Measurements from ENCODE around the gene ZFYVE9. TPM values are rescaled to one million over a fixed set of nuclear protein-coding genes. Genes with fewer than 3 reads are reported as not detected.

The ZFYVE9 gene
- total and polyA plus RNA-seq, 2 of the 4 experiments (the other 2 are of a cell fraction), result 8.3 to 28.7 TPM

DNA sequence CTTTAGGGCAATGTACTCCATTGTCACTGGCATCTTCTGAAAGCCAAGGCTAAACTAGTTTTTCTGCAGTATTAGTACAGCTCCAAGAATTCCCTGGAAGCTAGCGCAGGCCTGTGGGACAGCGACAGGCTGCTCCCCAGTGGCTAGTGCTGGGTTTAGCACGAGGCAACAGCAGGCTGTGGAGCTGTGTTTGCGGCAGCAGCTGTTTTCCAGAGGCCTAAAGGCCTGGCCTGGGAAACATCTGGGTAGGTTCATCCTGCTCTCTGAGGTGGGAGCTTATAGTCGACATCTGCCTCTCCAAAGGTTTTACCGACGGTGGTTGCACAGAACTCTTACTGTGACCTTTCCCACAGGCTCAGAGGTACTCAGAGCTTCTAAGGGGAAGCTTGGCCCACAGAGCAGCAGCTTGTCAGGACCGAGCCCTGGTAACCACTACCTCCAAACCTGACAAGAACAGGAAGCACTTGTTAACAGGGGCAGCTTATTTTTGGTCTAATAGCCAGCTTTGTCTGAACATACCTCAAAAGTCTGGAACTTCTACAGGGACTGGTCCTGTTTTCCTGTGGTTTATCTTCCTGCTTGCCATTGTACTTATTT lies 206.9 kb downstream of the ZFYVE9 start:
- Histone ChIP-seq H3K14ac (replicated peaks; ENCODE audit: low read depth, low read length) (0 out of 2 replicates have a peak overlapping the region, but pooled peaks have one; percentile 37), H3K27ac (ENCODE audit: insufficient read depth, low read length) (no peak overlapping the region), H3K9me1 (ENCODE audit: insufficient read depth, low read length) (peaks cover 9% of the 10 kb centered on the region; the same call in 1 of the 2 replicates), H2AK9ac (replicated peaks; ENCODE audit: low read depth, low read length, poor library complexity) (no peak overlapping the region), H4K8ac (ENCODE audit: low read depth in 2 of 2, low read length in 2 of 2) (peak overlapping the region in 1 of 2 experiments; percentile 30; a peak in 1 of 4 replicates), H4K5ac (ENCODE audit: low read depth, low read length) (no peak overlapping the region), H3K27me3 (ENCODE audit: control insufficient read depth, insufficient read depth, low read length) (no peaks in the 10 kb centered on the region), H2AFZ (replicated peaks; ENCODE audit: low read length, poor library complexity) (peak overlapping the region; percentile 8), H3K36me3 (ENCODE audit: control insufficient read depth, insufficient read depth, low read length) (peaks cover 21% of the 10 kb centered on the region), H2BK15ac (ENCODE audit: low read depth, low read length) (no peak overlapping the region), H4K20me1 (ENCODE audit: insufficient read depth, low read length) (no peaks in the 10 kb centered on the region; the same call in 1 of the 2 replicates), H2BK5ac (ENCODE audit: low read depth, low read length, poor library complexity, severe bottlenecking) (no peak overlapping the region), H4K91ac (ENCODE audit: insufficient read depth, low read depth, low read length) (no peak overlapping the region), H3K4me1 (ENCODE audit: control insufficient read depth, insufficient read depth, low read length) (no peaks in the 10 kb centered on the region; the same call in 1 of the 2 replicates), H3K56ac (ENCODE audit: extremely low read depth, insufficient read depth, low read length) (no peak overlapping the region), H2AK5ac (ENCODE audit: low read depth, low read length) (no peak overlapping the region), H3K4me3 (ENCODE audit: insufficient read depth, low read depth, low read length) (no peak overlapping the region), H3K9ac (ENCODE audit: low read depth, low read length) (no peak overlapping the region), H3K9me3 (ENCODE audit: control insufficient read depth, insufficient read depth, low read length) (no peaks in the 10 kb centered on the region), H3K79me1 (ENCODE audit: low read depth in 1 of 2, low read length in 2 of 2) (no peaks in the 10 kb centered on the region), H3K18ac (ENCODE audit: low read depth, low read length) (no peak overlapping the region), H2BK120ac (ENCODE audit: low read depth, low read length) (no peak overlapping the region), H2BK20ac (ENCODE audit: low read depth, low read length) (no peak overlapping the region), H3K4me2 (ENCODE audit: low read depth, low read length) (no peak overlapping the region), H3K4ac (ENCODE audit: low read depth, low read length) (no peak overlapping the region), H3K23ac (ENCODE audit: low read depth, low read length) (no peak overlapping the region)
- peak; percentile 44 for DNase-seq
- ATAC-seq (ENCODE audit: low read depth), result peak; percentile 86
- POLR2A ChIA-PET (ENCODE audit: unreplicated experiment), result interaction anchor here (0.6 kb wide), 2 partner anchors 17 to 154 kb away, joined by 3 read pairs; no protein-coding TSS in a partner anchor
- BruUV-seq (replicated peaks), result no TSS peak
- in situ Hi-C loops (cut with MboI; ENCODE audit: low sequenced_read_pairs), result no loop called here
- intact Hi-C loops (cut with micrococcal nuclease), result loop anchor here (2.0 to 5.0 kb wide), 2 partner anchors 207 to 222 kb away; partner anchors contain the start of gene ZFYVE9
- dilution Hi-C loops (cut with HindIII; ENCODE audit: low sequenced_read_pairs, unreplicated experiment), result no loop called here
- 61% methylated on average over 4 of the region's 8 CpGs; no CpG with 5 or more reads in 1 of the 2 experiments for WGBS, 2 experiments (ENCODE audit: extremely low coverage in 2 of 2, insufficient read length in 1 of 2)
- CTCF ChIA-PET, result interaction anchor here (0.6 to 1.8 kb wide), 5 partner anchors 16 to 222 kb away, joined by 3 to 10 read pairs (median 3); no protein-coding TSS in a partner anchor
- no peak for TF ChIP-seq NFE2L2 (IDR thresholded peaks at IDR 0.05; ENCODE audit: low read depth, low read length)
- peak; percentile 57 for TF ChIP-seq RAD21 (IDR thresholded peaks at IDR 0.05; ENCODE audit: low read length)
- TF ChIP-seq, protein P1, sequence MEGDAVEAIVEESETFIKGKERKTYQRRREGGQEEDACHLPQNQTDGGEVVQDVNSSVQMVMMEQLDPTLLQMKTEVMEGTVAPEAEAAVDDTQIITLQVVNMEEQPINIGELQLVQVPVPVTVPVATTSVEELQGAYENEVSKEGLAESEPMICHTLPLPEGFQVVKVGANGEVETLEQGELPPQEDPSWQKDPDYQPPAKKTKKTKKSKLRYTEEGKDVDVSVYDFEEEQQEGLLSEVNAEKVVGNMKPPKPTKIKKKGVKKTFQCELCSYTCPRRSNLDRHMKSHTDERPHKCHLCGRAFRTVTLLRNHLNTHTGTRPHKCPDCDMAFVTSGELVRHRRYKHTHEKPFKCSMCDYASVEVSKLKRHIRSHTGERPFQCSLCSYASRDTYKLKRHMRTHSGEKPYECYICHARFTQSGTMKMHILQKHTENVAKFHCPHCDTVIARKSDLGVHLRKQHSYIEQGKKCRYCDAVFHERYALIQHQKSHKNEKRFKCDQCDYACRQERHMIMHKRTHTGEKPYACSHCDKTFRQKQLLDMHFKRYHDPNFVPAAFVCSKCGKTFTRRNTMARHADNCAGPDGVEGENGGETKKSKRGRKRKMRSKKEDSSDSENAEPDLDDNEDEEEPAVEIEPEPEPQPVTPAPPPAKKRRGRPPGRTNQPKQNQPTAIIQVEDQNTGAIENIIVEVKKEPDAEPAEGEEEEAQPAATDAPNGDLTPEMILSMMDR (conservative IDR thresholded peaks at IDR 0.05; ENCODE audit: low read depth, low read length), result peak; percentile 45
- TF ChIP-seq, protein P2, sequence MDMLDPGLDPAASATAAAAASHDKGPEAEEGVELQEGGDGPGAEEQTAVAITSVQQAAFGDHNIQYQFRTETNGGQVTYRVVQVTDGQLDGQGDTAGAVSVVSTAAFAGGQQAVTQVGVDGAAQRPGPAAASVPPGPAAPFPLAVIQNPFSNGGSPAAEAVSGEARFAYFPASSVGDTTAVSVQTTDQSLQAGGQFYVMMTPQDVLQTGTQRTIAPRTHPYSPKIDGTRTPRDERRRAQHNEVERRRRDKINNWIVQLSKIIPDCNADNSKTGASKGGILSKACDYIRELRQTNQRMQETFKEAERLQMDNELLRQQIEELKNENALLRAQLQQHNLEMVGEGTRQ (IDR thresholded peaks at IDR 0.05; ENCODE audit: low read depth, low read length), result no peak
- TF ChIP-seq, protein P3, sequence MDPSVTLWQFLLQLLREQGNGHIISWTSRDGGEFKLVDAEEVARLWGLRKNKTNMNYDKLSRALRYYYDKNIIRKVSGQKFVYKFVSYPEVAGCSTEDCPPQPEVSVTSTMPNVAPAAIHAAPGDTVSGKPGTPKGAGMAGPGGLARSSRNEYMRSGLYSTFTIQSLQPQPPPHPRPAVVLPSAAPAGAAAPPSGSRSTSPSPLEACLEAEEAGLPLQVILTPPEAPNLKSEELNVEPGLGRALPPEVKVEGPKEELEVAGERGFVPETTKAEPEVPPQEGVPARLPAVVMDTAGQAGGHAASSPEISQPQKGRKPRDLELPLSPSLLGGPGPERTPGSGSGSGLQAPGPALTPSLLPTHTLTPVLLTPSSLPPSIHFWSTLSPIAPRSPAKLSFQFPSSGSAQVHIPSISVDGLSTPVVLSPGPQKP (IDR thresholded peaks at IDR 0.05; ENCODE audit: borderline replicate concordance, low read depth, low read length), result no peak
- peak; percentile 38 for TF ChIP-seq SMC3 (IDR thresholded peaks at IDR 0.05; ENCODE audit: low read depth, low read length)

All from IMR-90 (cell line).